DMS153 treated with DMSO at 0.1 percent for 48 hours (cell line): Measurements from ENCODE around the gene NDUFA13.

ENCODE experiments used
- DNase-seq: peaks from one replicate; lab custom pipeline; 2025; ENCODE audit not compliant: unreplicated experiment; lab: John Stamatoyannopoulos, UW

Gene NDUFA13

GRCh38 chr19:19544954-19545591, 29.0 kb downstream of the NDUFA13 start:
- DNase-seq: no peak

DNA sequence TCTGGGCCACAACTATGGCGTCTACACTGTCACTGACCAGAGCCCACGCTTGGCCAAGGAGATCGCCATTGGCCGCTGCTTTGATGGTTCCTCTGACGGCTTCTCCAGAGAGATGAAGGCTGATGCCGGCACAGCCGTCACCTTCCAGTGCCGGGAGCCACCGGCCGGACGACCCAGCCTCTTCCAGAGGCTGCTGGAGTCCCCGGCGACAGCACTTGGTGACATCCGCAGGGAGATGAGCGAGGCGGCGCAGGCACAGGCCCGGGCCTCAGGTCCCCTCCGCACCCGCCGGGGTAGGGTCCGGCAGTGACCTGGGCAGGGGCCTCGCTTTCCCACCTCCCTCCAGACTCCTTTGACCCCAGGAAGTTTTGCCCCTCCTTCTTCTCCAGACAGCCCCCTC, 29.7 kb downstream of the NDUFA13 start:
- DNase-seq: no peak

DNA sequence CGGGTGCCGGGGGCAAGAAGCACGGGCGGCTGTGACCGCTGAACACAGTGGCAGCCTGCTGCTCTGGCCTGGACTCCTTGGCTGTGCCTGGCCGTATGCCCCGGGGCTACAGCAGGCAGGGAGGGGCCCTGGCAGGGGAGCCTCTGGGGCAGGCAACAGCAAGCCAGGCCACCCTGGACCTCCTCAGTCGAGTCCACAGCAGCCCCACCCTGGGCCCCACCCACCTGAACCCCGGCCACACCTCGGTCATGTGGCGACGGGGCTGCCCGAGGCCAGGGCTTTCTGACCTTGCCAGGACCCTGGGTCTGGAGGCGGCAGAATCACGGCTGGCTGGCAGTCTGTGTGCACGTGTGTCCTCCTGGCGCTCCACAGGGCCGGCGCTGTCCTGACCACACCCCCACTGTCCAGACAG, 30.7 kb downstream of the NDUFA13 start:
- DNase-seq: no peak

DNA sequence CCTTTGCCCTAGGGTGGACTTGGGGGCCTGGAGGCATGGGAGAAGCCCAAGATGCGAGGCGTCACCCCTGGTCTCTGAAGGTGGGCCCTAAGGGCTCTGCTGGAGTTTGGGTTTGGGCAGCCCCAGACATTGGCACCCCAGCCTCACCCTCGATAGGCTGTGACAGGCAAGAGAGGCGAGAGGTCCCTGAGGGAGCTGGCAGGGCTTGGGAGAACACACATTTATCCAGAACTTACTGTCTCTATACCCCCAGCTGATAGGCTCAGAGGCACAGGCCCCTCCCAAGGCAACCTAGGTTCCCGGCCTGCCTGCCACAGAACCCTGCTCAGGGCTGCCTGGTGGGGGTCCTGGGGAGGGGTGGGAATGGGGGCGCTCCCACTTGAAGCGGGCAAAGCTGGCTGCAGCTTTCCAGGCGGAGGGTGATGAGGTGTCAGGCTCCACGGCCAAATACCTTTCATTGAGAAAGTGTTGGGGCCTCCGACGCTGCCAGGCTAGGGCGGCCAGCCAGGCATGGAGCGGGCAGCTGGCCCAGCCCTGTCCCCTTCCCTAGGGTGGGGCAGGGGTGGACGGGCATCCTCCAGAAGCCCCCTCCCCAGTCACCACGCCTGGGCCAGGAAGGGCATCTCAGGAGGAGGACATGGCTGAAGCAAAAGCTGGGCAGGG, 31.8 kb downstream of the NDUFA13 start:
- DNase-seq: no peak

GRCh38 chr19:19548915-19549759, 33.1 kb downstream of the NDUFA13 start:
- no peak for DNase-seq

DNA sequence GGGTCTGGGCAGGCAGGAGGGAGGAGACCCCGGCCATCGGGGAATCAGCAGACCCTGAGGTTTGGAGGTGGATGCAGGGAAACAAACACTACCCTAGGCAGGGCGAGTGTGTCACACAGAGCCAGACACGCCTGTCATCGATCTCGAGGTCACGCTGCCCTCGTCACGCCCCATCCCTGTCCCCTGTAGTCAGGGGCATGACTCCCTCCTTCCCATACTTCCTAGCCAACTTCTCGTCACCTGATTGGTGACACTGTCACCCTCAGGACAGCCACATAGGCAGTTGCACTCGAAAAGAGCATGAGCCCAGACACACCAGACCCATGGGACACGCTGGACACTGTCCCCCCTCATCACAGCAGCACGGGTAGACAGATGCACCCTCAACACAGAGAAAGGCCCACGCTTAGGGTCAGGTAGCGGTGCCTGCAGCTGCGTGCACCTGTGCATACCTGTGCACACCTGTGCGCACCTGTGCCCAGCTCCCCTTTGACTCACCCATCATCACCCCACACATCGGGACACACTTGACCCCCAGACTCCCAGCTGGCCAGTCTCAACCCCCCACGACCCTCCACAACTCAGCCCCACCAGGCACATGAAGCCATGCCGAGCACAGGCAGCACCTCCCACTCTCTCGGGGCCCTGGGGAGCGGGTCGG, 33.9 kb downstream of the NDUFA13 start:
- no peak for DNase-seq

- DNase-seq: no peak
Observed at GRCh38 chr19:19550485-19550929, 34.5 kb downstream of the NDUFA13 start.

DNA sequence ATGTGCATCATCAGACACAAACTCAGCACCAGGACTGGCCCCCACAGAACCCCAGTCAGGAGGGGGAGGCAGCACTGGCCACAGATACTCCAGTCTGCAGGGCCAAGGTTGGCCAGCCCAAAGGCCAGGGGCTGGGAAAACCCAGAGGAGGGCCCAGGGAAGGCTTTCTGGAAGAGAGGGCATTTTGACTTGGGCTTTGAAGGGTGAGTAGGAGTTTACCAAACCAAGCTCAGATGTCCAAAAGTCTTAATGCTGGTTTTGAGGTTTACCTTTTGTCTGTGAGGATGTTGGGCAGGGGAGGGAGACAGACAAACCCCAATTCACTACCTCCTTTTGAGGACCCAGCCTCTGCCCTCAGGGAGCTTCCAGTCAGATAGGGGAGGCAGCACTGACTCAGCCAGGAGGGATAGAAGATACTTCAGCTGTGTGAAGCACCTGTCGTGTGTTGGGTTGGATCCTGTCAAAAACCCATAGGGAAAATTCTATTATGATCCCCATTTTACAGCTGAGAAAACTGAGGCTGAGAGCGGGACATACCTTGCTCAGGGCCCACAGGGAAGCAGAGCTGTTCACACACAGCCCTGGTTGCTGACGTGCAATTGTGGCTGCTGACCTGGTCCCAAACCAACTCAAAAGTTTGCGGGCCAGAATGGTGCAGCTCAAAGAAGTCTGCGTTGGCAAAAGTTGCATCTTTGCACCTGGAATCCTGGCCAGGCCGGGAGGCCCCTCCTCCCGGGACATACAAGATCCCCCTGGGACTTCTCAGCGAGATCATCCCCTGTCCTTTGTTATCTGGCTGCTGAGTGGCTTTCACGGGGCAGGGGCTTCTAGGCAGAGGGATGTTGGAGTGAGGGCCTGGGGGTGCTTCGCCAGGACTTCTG, 35.2 kb downstream of the NDUFA13 start:
- DNase-seq: no peak

DNA sequence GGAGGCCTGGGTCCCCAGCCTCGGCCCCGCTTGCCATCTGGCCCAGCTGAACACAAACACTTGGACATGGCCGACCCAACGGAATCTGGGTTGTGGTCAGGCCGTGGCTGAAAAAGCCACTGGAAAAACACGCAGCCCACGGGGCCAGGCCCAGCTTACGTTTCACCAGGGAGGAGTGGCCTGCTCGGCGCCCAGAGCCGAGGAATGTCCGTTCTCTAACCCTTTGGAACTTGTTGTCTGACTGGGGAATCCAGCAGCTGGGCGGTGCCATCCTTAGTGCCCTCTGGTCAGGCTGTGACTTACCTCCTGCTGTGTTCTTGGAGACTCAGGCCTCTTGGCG, 35.8 kb downstream of the NDUFA13 start:
- DNase-seq: no peak

DNA sequence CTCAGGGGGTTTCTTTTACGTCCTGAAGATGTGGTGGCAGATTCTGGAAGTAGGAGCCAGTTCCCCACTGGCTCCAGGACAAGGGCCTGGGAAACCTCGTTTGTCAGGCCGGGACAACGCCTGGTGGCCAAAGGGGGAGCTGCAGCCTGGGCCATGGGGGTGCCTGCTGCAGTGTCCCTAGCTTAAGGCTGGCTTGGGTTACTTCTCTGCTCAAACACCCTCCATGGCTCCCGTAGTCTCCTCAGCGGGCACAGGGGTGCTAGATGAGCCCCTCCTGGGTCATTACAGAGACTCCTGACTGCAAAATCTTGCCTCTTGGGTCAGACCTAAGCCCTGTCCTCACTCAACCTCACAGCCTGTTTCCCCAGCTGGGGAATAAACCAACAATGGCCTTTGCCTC, 36.8 kb downstream of the NDUFA13 start:
- DNase-seq: no peak

- no peak for DNase-seq
Observed at GRCh38 chr19:19553670-19554069, 37.6 kb downstream of the NDUFA13 start.

- no peak for DNase-seq
Observed at GRCh38 chr19:19554074-19555023, 38.3 kb downstream of the NDUFA13 start.

- DNase-seq: no peak
Observed at GRCh38 chr19:19558055-19558454, 42.0 kb downstream of the NDUFA13 start.

DNA sequence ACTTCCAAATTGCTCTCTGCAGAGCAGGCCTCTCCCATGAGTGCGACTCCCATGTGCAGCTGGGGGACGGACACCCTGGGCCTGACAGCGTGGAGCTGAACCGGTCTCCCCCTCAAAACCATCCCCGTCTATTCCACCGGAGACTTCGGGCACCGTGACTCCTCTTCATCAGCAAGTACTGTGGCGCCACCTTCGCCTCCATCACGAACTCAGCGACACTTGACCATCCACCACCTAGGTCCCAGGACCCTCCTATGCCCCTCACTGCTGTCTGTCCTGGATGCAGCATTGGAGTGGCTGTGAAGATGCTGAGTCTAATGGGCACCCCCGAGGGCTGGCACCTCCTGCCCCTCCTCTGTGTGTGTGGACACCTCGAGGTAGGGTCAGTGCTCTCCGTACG, 42.6 kb downstream of the NDUFA13 start:
- no peak for DNase-seq

DNA sequence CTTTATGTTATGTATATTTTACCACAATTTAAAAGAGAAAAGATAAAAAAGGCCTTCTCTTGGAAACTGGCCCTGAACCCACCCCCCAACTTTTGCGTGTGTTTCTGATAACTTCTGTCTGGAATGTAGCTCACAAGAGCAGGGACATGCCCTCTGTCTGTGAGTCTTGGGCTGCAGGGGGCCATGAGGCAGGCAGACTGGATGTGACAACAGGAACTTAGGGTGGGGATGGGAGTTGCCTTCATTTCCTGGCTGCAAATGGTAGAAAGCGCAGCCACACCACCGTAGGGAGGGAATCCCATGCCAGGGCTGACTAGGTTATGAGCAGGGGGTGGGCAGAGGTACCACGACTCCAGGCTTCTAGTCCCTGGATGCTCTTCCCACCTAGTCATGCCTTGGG, 43.9 kb downstream of the NDUFA13 start:
- DNase-seq: no peak

GRCh38 chr19:19561946-19562664, 46.1 kb downstream of the NDUFA13 start:
- DNase-seq: no peak

- no peak for DNase-seq
Observed at GRCh38 chr19:19562665-19563347, 46.8 kb downstream of the NDUFA13 start.

- no peak for DNase-seq
Observed at GRCh38 chr19:19563348-19563848, 47.4 kb downstream of the NDUFA13 start.
